Measurements from ENCODE around the gene RNF26.

The RNF26 gene

GRCh38 chr11:119335091-119335654 is 846 bp downstream of the RNF26 start:
- TF ChIP-seq EZH2 (IDR thresholded peaks at IDR 0.05; ENCODE audit: borderline replicate concordance, low read length) (no peak), CTCF (IDR thresholded peaks at IDR 0.05; ENCODE audit: low read length) (no peak)
- Histone ChIP-seq H3K9me2 (ENCODE audit: low read depth, low read length) (no peaks in the 10 kb centered on the region), H3F3A (ENCODE audit: insufficient read depth, low read length) (no peaks in the 10 kb centered on the region), H3K9ac (ENCODE audit: low read length) (peak overlapping the region; percentile 94), H3K4me1 (ENCODE audit: insufficient read depth, low read length, severe bottlenecking) (peaks cover 59% of the 10 kb centered on the region), H3K4me2 (ENCODE audit: low read length) (peak overlapping the region; percentile 93), H4K20me1 (ENCODE audit: insufficient read depth, low read length) (no peaks in the 10 kb centered on the region), H3K27ac (ENCODE audit: low read depth, low read length, poor library complexity, severe bottlenecking) (peak overlapping the region; percentile 58), H3K4me3 (ENCODE audit: low read depth, low read length, poor library complexity, severe bottlenecking) (peak overlapping the region; percentile 95), H3K36me3 (ENCODE audit: insufficient read depth, low read length) (no peaks in the 10 kb centered on the region; the same call in 1 of the 2 replicates), H3K79me2 (ENCODE audit: insufficient read depth, low read length) (0 out of 2 replicates have a peak, but pooled peaks cover 2% of the 10 kb centered on the region), H2AFZ (ENCODE audit: low read length) (no peak overlapping the region), H3K27me3 (ENCODE audit: insufficient read depth, low read length) (0 out of 2 replicates have a peak, but pooled peaks cover 4% of the 10 kb centered on the region), H3K9me3 (ENCODE audit: low read length) (no peaks in the 10 kb centered on the region)

GRCh38 chr11:119335655-119336543 is 1.6 kb downstream of the RNF26 start:
- H3F3A ChIP-seq (ENCODE audit: insufficient read depth, low read length) = no peaks in the 10 kb centered on the region
- peak overlapping the region; percentile 95 for H3K4me3 ChIP-seq (ENCODE audit: low read depth, low read length, poor library complexity, severe bottlenecking)
- H3K36me3 ChIP-seq (ENCODE audit: insufficient read depth, low read length) = no peaks in the 10 kb centered on the region; the same call in 1 of the 2 replicates
- no peaks in the 10 kb centered on the region for H3K9me3 ChIP-seq (ENCODE audit: low read length)
- H3K4me2 ChIP-seq (ENCODE audit: low read length) = peak overlapping the region; percentile 93
- H3K4me1 ChIP-seq (ENCODE audit: insufficient read depth, low read length, severe bottlenecking) = peaks cover 60% of the 10 kb centered on the region
- no peak for TF ChIP-seq EZH2 (IDR thresholded peaks at IDR 0.05; ENCODE audit: borderline replicate concordance, low read length)
- no peak for TF ChIP-seq CTCF (IDR thresholded peaks at IDR 0.05; ENCODE audit: low read length)
- no peaks in the 10 kb centered on the region for H3K9me2 ChIP-seq (ENCODE audit: low read depth, low read length)
- H3K9ac ChIP-seq (ENCODE audit: low read length) = no peak overlapping the region; the same call in 1 of the 2 replicates
- H4K20me1 ChIP-seq (ENCODE audit: insufficient read depth, low read length) = no peaks in the 10 kb centered on the region
- H2AFZ ChIP-seq (ENCODE audit: low read length) = no peak overlapping the region
- H3K79me2 ChIP-seq (ENCODE audit: insufficient read depth, low read length) = 0 out of 2 replicates have a peak, but pooled peaks cover 2% of the 10 kb centered on the region
- H3K27me3 ChIP-seq (ENCODE audit: insufficient read depth, low read length) = 0 out of 2 replicates have a peak, but pooled peaks cover 4% of the 10 kb centered on the region
- no peak overlapping the region for H3K27ac ChIP-seq (ENCODE audit: low read depth, low read length, poor library complexity, severe bottlenecking)

- Histone ChIP-seq H3K4me1 (ENCODE audit: insufficient read depth, low read length, severe bottlenecking) (peaks cover 60% of the 10 kb centered on the region), H3K79me2 (ENCODE audit: insufficient read depth, low read length) (0 out of 2 replicates have a peak, but pooled peaks cover 2% of the 10 kb centered on the region), H3K9me2 (ENCODE audit: low read depth, low read length) (no peaks in the 10 kb centered on the region), H3K27ac (ENCODE audit: low read depth, low read length, poor library complexity, severe bottlenecking) (no peak overlapping the region), H3K9me3 (ENCODE audit: low read length) (no peaks in the 10 kb centered on the region), H3K4me2 (ENCODE audit: low read length) (peak overlapping the region; percentile 36), H3F3A (ENCODE audit: insufficient read depth, low read length) (no peaks in the 10 kb centered on the region), H3K36me3 (ENCODE audit: insufficient read depth, low read length) (no peaks in the 10 kb centered on the region; the same call in 1 of the 2 replicates), H3K9ac (ENCODE audit: low read length) (no peak overlapping the region; the same call in 1 of the 2 replicates), H4K20me1 (ENCODE audit: insufficient read depth, low read length) (no peaks in the 10 kb centered on the region), H3K4me3 (ENCODE audit: low read depth, low read length, poor library complexity, severe bottlenecking) (no peak overlapping the region), H3K27me3 (ENCODE audit: insufficient read depth, low read length) (0 out of 2 replicates have a peak, but pooled peaks cover 4% of the 10 kb centered on the region), H2AFZ (ENCODE audit: low read length) (no peak overlapping the region)
- TF ChIP-seq EZH2 (IDR thresholded peaks at IDR 0.05; ENCODE audit: borderline replicate concordance, low read length) = no peak
- TF ChIP-seq CTCF (IDR thresholded peaks at IDR 0.05; ENCODE audit: low read length) = no peak
Measured at GRCh38 chr11:119336744-119337469, 2.6 kb downstream of the RNF26 start.

Measured in OCI-LY1 (cell line).